ENCODE data around the gene RIC1. TPM values are rescaled to one million over a fixed set of nuclear protein-coding genes. Genes with fewer than 3 reads are reported as not detected.

RIC1 gene
- total and polyA plus RNA-seq, 2 of the 8 experiments (the other 6 are each of a cell fraction or from before 2014, with no cell fraction given): 10.7 to 24.5 TPM

- H3K9ac ChIP-seq (replicated peaks in 1 of 4; ENCODE audit: extremely low read depth in 1 of 4, low read depth in 3 of 4, low read length in 3 of 4): no peak overlapping the region
- H3K23ac ChIP-seq (ENCODE audit: insufficient read length): no peak overlapping the region
- H3K18ac ChIP-seq (ENCODE audit: extremely low read depth, low read length): no peak overlapping the region
- no peak overlapping the region for H3K4ac ChIP-seq (replicated peaks; ENCODE audit: insufficient read length, low read depth, low read length)
- no peak overlapping the region for H2AFZ ChIP-seq (ENCODE audit: low read length)
- no peak overlapping the region for H3K56ac ChIP-seq (replicated peaks; ENCODE audit: insufficient read length, low read depth, low read length)
- H2BK15ac ChIP-seq (ENCODE audit: low read length): no peak overlapping the region
- no peaks in the 10 kb centered on the region for H3K36me3 ChIP-seq (ENCODE audit: control insufficient read depth in 2 of 4, insufficient read depth in 4 of 4, low read length in 3 of 4)
- no peak for DNase-seq (ENCODE audit: low read depth in 1 of 2, low spot score in 2 of 2)
- H4K8ac ChIP-seq (ENCODE audit: extremely low read depth, insufficient read depth, low read length): no peak overlapping the region
- no peaks in the 10 kb centered on the region for H3K4me1 ChIP-seq (replicated peaks in 1 of 4; ENCODE audit: control insufficient read depth in 3 of 4, insufficient read depth in 4 of 4, low read length in 3 of 4)
- no peak overlapping the region for H2BK20ac ChIP-seq (ENCODE audit: low read length)
- no peak for FAIRE-seq
- POLR2A ChIA-PET (ENCODE audit: partially characterized antibody): no interaction called here
- no peak overlapping the region for H3K4me2 ChIP-seq (ENCODE audit: insufficient read depth in 1 of 2, low read depth in 2 of 2, low read length in 2 of 2)
- H3K4me3 ChIP-seq (ENCODE audit: extremely low read depth in 1 of 4, insufficient read depth in 2 of 4, low read depth in 3 of 4, low read length in 4 of 4): no peak overlapping the region
- no peaks in the 10 kb centered on the region for H3K23me2 ChIP-seq (ENCODE audit: low read depth, low read length)
- CTCF ChIA-PET (ENCODE audit: partially characterized antibody): interaction anchor here (0.6 to 2.5 kb wide), 7 partner anchors 10 to 425 kb away, joined by 3 to 16 read pairs (median 3); no protein-coding TSS in a partner anchor
- no peak overlapping the region for H2BK12ac ChIP-seq (ENCODE audit: low read depth, low read length)
- no peak overlapping the region for H2BK120ac ChIP-seq (replicated peaks; ENCODE audit: low read depth, low read length)
- no peaks in the 10 kb centered on the region for H3K79me2 ChIP-seq (ENCODE audit: control insufficient read depth in 1 of 2, insufficient read depth in 2 of 2, low read length in 2 of 2)
- H4K20me1 ChIP-seq (replicated peaks in 1 of 2; ENCODE audit: control insufficient read depth in 1 of 2, insufficient read depth in 2 of 2, low read length in 2 of 2): no peaks in the 10 kb centered on the region
- H2BK5ac ChIP-seq (ENCODE audit: low read depth, low read length): no peak overlapping the region
- 76% methylated on average over 6 of the region's 6 CpGs; no CpG with 5 or more reads in 1 of the 2 experiments for WGBS, 2 experiments (ENCODE audit: extremely low coverage in 1 of 2, insufficient coverage in 1 of 2, insufficient read length in 1 of 2, insufficient replicate concordance in 2 of 2, low coverage in 1 of 2, low lambda C conversion rate in 2 of 2, missing lambda C conversion rate in 1 of 2)
- no peaks in the 10 kb centered on the region for H3K9me3 ChIP-seq (ENCODE audit: insufficient read depth in 2 of 2, low read depth in 1 of 2, low read length in 1 of 2)
- H3K27ac ChIP-seq (ENCODE audit: low read depth, low read length): no peak overlapping the region
- no peak overlapping the region for H2AK5ac ChIP-seq (ENCODE audit: low read depth, low read length)
- no peaks in the 10 kb centered on the region for H3K27me3 ChIP-seq (replicated peaks in 1 of 4; ENCODE audit: control insufficient read depth in 3 of 4, extremely low read depth in 1 of 4, insufficient read depth in 3 of 4, low read length in 3 of 4)
- H4K91ac ChIP-seq (replicated peaks; ENCODE audit: insufficient read length, low read length): no peak overlapping the region
- H4K5ac ChIP-seq (ENCODE audit: insufficient read length, low read depth, low read length): no peak overlapping the region
- H3K14ac ChIP-seq (ENCODE audit: insufficient read length): no peak overlapping the region
- no peaks in the 10 kb centered on the region for H3K79me1 ChIP-seq (ENCODE audit: low read depth, low read length)
- TF ChIP-seq TCF12 (IDR thresholded peaks at IDR 0.05; ENCODE audit: low read depth, low read length) (no peak), EGR1 (IDR thresholded peaks at IDR 0.05; ENCODE audit: borderline replicate concordance, low read depth, low read length) (no peak), CHD1 (IDR thresholded peaks at IDR 0.05; ENCODE audit: low read depth, low read length) (no peak), TEAD4 (IDR thresholded peaks at IDR 0.05; ENCODE audit: low read depth, low read length) (no peak), CBX5 (IDR thresholded peaks at IDR 0.05; ENCODE audit: low read depth, low read length) (no peak), RBBP5 (IDR thresholded peaks at IDR 0.05; ENCODE audit: borderline replicate concordance, low read depth, low read length) (no peak), SP2 (IDR thresholded peaks at IDR 0.05; ENCODE audit: low read length) (no peak), CEBPB (IDR thresholded peaks at IDR 0.05; ENCODE audit: low read depth, low read length) (no peak), E2F6 (IDR thresholded peaks at IDR 0.05) (no peak), BCL11A (IDR thresholded peaks at IDR 0.05; ENCODE audit: low read depth in 2 of 2, low read length in 2 of 2) (no peak), ATF2 (IDR thresholded peaks at IDR 0.05; ENCODE audit: low read length) (no peak)
Observed at GRCh38 chr9:5611321-5612184, 17.4 kb upstream of the RIC1 start.
